GM18873 (cell line): Measurements from ENCODE around the gene RBM11.
"Not testable (repeated sequence)": the region's sequence is repeated elsewhere in the genome, so short reads cannot be mapped to it uniquely, and the experiment has no call there.

Experiments
- ATAC-seq: cut with Tn5 transposase; IDR thresholded peaks from one replicate; pipeline ENCODE4 v1.9.1; 2021; ENCODE audit warnings: mild to moderate bottlenecking, moderate library complexity, moderate number of reproducible peaks; ENCODE audit not compliant: unreplicated experiment, low FRiP score

The RBM11 gene, protein sequence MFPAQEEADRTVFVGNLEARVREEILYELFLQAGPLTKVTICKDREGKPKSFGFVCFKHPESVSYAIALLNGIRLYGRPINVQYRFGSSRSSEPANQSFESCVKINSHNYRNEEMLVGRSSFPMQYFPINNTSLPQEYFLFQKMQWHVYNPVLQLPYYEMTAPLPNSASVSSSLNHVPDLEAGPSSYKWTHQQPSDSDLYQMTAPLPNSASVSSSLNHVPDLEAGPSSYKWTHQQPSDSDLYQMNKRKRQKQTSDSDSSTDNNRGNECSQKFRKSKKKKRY

DNA sequence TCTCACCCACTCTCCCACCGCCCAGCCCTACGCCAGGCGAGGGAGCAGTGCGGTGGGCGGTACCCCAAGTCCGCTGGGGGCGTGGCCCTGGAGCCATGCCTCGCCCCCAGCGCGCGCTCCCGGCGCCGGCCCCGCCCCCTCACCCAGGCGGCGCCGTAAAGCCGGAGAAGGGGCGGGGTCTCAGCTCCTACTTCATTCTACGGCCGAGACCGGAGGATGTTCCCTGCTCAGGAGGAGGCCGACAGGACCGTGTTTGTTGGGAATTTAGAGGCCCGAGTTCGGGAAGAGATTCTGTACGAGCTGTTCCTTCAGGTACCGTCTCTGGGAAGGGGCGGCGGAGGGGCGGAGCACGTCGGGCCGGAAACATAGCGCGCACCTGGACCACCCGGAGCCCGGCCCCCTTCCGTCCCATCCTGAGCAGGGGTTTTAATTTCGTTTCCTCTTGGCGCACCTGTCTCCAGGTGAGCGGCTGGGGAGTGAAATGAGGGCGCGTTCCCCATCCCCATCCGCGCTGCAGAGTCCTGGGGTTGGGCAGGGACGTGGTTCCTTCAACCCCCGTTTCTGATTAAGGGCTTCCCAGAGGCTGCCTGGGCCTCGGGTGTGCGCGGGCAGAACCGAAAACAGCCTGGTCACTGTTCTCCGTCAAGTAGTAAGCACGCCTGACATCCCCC is at the start of gene RBM11:
TSS of gene RBM11 (plus strand) at position 187 of the 671 bp plus-strand sequence. CDS start at position 217, 30 bp downstream.
- ATAC-seq, result no peak

DNA sequence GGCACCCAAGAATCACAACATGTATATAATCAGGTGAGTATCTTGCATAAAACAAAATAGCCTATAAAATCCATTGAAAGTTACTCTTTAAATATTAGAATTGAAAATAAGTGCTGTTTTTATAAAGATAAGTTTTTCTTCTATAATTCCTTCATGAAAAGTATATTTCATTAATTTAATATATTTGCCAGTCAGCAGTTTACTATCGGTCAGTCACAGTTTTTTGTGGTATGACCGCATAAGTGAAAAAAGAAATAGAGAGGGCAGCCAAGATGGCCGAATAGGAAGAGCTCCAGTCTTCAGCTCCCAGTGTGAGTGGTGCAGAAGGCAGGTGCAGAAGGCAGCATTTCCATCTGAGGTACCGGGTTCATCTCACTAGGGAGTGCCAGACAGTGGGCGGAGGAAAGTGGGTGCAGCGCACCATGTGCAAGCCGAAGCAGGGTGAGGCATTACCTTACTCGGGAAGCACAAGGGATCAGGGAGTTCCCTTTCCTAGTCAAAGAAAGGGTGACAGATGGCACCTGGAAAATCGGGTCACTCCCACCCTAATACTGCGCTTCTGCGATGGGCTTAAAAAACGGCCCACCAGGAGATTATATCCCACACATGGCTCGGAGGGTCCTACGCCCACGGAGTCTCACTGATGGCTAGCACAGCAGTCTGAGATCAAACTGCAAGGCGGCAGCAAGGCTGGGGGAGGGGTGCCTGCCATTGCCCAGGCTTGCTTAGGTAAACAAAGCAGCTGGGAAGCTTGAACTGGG is 49.3 kb upstream of the RBM11 start:
- ATAC-seq, result not testable (repeated sequence)

DNA sequence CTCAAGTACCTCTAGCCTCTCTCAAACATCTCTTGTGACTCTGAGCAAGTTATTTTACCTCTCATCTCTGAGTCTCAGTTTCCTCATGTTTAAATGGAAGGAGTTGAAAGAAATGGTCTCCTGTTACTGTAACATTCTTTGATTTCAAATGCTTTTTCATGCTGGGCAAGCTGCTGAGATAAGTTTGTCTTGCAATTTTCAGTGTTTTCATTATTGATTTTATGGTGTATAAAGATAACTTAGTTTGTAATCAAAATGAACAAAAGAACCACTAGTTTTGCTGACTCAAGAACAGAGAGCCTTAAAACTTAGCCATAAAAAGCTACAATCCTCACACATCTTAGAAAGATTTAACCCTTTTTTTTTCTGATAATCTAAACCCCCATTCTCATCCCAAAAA is 9.7 kb upstream of the RBM11 start:
- ATAC-seq, result no peak

DNA sequence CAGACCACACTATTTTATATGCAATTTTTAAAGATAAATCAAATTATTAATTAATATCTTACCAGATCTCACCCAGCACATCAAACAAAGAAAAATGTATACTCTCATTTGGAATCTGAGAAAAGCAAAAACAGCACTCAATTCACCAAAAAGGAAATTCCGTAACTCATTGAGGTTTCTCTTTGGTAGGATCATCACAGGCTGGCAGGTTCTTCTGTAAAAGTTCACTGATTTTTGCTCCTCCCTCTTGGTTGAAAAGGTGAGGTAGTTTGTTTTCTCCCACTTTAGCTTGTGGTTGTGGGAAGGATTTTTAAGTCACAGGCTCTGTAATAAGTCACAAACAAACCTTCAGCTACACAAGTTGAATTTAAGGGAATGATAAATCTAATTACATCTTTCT is 5.2 kb upstream of the RBM11 start, which contains the start of gene LIPI:
TSS of gene LIPI (minus strand) at position 218 of the 400 bp plus-strand sequence. CDS start at position 108, 110 bp downstream.
- ATAC-seq, result no peak

DNA sequence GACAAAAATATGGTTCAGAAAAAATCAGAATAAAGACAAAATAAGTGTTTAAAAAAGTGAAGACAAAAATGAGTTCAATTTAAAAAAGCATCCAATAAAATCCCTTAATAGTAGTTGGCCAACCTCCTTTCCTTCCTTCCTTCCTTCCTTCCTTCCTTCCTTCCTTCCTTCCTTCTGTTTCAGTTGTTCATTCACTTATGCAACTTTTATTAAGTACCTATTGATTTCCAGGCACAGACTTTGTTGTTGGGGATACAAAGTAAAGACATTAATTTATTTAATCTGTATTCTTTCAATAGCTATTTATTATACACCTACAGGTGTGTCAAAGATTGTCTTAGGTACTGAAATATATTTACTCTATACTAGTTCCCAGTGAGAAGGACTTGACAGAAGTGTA is 2.8 kb upstream of the RBM11 start:
- no peak for ATAC-seq

DNA sequence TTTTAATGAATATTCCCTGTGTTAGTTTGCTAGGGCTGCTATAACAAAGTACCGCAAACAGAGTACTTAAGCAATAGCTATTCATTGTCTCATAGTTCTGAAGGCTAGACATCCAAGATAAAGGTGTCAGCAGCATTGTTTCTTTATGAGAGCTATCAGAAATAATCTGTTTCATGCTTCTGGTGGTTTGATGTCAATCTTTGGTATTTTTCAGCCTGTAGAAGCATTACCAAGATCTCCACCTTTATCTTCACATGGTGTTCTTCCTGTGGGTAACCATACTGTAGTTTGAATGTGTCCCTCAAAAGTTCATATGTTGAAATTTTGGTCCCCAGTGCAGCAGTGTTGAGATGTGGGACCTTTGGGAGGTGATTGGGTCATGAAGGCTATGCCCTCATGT is 7.4 kb downstream of the RBM11 start:
- no peak for ATAC-seq

DNA sequence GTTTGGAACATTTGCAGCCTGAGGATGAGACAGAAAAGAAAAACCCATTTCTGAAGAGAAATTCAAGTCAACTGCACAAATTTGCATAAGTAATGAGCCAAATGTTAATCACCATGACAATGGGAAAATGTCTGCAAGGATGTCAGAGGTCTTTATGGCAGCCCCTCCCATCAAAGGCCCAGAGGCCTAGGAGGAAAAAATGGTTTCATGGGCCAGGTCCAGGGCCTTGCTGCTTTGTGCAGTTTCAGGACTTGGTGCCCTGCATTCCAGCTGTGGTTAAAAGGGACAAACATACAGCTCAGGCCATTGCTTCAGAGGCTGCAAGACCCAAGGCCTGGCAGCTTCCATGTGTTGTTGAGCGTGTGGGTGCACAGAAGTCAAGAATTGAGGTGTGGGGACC is 13.4 kb downstream of the RBM11 start:
- ATAC-seq, result no peak

DNA sequence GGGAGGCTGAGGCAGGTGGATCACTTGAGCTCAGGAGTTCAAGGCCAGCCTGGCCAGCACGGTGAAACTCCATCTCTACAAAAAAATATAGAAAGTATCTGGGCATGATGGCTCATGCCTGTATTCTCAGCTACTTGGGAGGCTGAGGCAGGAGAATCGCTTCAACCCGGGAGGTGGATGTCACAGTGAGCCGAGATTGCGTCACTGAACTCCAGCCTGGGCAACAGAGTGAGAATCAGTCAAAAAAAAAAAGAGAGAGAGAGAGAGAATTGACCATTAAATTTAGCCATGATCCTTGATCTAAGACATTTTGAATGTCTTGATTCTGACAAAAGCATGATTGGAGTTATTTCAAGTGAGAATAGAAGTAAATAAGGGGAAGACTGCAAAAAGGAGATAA is 19.1 kb downstream of the RBM11 start:
- ATAC-seq, result no peak

DNA sequence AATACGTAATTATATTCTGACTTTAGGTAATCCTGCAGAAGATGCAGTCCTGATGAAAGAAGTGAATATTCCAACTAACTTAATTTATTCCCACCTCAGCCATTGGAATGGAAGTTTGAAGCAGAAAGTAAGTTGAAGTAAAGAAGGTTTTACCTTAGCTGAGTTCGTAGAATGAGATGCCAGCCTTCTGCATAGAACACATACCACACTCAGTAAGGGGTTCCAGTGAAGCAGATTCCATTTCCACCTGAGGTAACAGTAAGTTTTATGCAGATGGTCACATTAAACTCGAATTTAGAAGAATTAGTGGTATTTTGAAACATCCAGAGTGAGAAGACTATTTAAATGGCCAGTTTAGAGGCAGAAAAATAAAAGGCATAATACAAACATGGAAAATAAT is 20.2 kb downstream of the RBM11 start:
- no peak for ATAC-seq

DNA sequence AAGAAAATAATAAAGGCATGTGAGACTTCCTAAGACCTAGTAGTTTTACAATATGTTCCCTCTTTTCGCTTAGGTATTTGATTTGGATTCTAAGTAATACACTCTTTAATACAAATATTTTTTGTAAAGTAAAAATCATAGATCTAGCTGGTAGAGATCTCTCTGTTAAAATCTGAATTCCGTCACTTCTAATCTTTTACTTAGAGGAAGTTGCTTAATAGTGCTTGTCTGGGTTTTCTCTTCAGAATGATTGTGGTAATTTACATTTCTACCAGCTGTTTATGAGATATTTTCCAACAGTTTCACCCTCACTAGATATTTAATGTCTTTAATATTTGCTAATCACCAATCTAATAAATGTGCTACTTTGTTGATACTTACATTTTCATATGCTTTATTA is 23.3 kb downstream of the RBM11 start:
- ATAC-seq, result no peak

DNA sequence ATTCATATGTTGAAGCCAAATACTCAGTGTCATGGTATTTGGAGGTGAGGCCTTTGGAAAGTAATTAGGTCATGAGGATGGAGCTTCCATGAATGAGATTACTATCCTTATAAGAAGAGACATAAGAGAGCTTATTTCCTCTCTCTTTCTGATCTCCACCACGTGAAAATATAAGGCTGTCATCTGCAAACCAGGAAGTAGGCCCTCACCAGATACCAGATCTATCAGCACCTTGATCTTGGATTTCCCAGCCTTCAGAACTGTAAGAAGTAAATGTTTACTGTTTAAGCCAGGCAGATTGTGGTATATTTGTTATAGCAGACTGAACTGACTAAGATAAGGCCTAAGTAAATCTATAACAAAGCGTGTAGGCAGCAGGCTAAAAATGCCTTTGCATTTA is 25.3 kb downstream of the RBM11 start:
- ATAC-seq, result no peak

DNA sequence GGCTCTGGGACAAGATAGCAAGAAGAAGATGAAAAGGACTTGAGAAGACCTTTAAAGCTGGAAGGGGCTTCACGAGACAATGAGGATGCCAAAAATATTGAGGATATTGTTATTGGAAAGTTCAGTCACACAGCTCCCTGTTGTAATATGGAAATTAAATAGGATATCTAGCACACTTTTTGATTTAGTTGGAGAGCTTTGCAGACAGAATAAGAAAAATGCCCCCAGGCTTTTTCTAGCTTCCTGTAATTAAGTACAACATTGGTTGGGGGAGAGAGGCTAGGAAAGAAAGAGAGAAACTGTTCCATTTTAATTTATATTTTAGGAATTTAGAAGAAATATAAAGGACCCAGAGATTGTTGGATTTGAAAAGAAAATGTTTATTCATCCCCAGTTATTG is 27.5 kb downstream of the RBM11 start:
- ATAC-seq, result no peak

DNA sequence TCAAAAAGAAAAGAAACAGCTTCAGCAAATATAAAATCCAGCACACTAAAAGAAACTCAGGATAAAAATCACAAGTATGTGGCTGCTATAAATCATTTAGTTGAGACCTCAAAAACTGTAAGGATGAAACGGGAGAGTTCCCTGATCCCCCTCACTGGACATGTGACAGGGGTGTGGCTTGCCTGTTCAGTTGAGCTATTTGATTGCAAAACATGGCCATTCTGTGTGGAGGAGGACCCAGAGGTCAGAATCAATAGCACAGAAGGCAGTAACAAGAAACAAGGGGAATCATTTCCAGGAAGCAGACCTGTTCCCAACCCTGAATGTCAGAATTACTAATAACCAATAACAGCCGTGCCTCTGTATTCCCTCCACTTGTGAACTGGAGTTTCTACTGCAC is 27.9 kb downstream of the RBM11 start:
- no peak for ATAC-seq

DNA sequence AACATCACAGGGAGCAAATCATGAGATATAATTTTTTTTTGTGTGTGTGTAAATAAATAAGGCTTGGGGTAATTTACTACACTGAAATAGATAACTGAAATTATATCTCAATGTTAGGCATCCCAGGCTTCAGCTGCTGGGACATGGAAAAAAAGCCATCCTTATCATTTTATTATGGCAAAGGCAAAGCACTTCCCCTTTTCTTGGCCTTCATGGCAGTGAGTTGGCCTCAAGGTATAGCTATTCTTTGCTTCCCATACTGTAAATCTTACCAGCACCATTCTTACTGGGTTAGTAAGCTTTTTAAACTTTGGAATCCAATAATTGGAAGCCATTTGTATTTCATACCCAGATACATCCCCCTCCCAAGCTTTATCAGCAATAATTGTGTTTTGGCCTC is 29.0 kb downstream of the RBM11 start:
- no peak for ATAC-seq

DNA sequence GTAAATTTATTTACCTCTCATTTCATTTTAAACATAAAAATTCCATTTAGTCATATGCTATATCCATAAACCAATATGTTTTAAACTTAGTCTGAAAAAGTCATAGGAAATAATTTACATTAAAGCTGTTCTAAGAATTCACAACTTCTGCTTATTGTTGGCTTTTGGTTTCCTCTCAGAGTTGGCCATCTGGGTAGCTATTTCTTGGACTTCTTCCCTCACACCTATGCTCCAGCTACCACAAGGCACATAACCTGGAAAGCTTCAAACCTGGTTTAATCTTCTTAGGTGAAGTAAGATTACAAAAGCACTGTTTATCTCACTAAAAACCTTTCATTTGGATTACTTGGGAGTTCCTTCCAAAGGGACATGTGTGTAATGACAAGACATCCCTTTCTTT is 29.8 kb downstream of the RBM11 start:
- no peak for ATAC-seq

DNA sequence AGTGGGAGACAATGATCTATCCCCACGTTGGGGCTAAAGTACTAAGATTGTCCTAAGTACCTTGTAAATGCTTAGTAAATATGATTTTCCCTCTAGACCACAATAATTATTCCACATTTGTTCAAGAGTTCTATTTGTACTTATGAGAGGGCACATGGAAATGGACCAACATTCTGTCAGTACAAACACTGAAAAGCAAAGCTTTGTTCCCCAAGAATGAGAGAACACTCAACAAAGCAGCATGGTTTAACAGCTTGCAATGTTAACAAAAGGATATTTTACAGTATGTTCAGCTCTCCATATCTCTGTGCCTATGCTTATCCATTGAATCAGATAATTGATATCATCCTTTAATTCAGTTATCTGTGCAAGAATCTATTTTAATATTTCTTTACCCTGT is 35.4 kb downstream of the RBM11 start:
- no peak for ATAC-seq

DNA sequence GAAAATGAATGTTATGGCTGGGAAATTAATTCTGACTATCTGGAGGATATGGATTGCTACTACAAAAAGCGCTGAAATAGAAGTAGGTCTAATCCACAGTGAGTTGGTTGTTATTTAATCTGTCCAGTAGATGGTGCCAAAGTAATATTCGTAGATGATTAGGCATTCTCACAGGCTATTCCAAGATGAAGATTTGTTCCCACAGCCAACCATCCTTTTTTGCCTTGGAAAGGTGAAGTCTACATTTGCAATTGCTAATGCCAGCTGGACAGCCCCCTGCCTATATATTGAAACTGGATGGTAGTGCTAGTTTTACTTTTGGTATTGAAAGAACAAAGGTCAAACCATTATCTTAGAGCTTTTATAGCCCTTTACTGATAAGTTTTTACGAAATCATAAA is 43.8 kb downstream of the RBM11 start:
- ATAC-seq, result no peak

DNA sequence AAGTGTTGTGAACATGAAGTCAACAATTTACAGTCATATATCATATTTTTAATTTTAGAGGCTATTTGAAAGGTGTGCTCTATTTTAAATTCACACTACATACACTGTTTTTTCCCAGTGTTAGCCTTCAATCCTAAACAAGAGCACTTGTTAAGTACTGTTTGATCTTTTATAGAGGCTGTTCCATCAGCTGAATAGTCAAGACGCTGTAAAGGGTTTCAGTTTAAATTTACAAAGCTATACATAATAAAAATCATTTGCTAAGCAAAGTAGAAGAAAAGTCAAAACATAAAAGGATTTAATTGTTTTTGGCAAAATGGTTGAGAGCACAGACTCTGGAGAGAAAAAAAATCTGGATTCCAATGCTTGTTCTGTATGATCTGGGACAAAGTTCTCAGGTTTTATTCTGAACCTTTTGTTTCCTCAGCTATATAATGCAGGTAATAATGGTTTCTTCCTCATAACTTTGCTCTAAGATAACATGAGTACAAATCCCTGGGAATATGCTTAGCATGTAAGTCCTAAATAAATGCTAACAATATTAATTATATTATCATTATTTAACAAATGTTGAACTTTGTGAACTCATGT is 44.3 kb downstream of the RBM11 start:
- no peak for ATAC-seq

DNA sequence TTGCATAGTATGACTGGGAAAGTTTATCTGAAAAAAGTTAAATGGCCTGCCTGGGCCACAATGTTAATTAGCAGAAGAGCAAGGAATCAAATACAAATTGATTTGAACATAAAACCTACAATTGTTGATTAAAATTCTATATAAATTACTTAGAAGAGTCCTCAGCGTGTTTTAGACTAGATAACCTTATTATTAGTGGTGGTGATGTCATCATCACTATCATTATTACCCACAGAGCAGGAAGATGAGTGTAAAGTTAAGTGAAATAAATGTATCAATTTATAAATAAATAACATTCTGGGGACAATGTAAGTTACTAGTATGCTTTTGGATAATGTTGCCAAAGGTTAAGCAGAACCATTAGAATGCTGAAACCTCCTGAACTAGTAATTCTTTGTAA is 46.1 kb downstream of the RBM11 start:
- no peak for ATAC-seq

DNA sequence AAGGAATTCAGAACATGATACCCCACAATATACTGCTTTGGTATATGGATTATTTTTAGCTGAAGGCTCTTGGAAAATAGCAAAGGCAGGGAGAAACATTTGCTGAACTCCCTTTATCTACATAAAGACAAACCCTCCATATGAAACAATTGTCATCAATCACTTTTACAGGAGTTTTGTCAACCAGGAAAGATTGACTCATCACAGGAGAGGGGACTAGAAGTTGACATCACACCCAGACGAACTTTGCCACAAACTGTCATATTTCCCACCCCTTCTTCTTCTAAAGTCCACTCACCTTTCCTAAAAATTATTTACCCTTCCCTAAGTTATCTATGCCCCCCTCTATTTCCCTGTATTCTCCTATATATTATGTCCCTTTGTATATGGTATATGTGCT is 47.9 kb downstream of the RBM11 start:
- ATAC-seq, result no peak

DNA sequence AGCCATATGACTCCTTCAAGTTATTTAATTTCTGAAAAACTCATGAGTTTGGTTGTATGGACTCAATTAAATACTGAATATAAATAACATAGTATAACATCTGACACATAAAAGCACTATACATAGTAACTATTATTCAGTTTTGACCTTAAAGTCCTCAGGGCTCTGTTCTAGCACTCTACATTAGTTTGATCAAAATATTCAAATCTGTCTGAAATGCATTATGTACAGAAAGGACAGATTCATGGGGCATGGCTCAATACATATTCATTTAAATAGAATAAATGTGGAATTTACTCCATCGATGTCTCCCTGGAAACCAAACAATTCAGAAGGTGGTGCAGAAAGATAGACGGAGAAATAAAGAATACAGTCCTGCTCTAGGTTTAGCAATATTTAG is 49.1 kb downstream of the RBM11 start:
- no peak for ATAC-seq
